Erythroblast (primary cell): ENCODE data around the gene RFC4.

Experiments used
- GATA1 ChIP-seq: IDR thresholded peaks from 2 replicates; pipeline ENCODE4 v1.6.1; 2011; ENCODE audit warnings: low read depth, mild to moderate bottlenecking, control low read depth, low read length, moderate library complexity
- POLR2A ChIP-seq: IDR thresholded peaks from 2 replicates; pipeline ENCODE4 v1.6.1; 2011; ENCODE audit warnings: mild to moderate bottlenecking, low read length

- TF ChIP-seq POLR2A: no peak
- TF ChIP-seq GATA1: no peak
Measured at GRCh38 chr3:186844908-186845307, 38.6 kb upstream of the RFC4 start.
